Neural cell (in vitro differentiated cells): ENCODE measurements around the gene RNF20. TPM values are rescaled to one million over a fixed set of nuclear protein-coding genes. Genes with fewer than 3 reads are reported as not detected.
"Not testable (repeated sequence)": the region's sequence is repeated elsewhere in the genome, so short reads cannot be mapped to it uniquely, and the experiment has no call there.

Experiments used
- H2AFZ ChIP-seq: fragments of 200-600, 300-800 bp; sonication (generic), shearing (Covaris generic); 2 replicates; pipeline ENCODE4 v1.6.0; 2014; ENCODE audit warnings: low read depth, mild to moderate bottlenecking, antibody characterized with exemption, low read length, moderate library complexity
- H3F3A ChIP-seq: fragments of 200-600 bp; shearing (Covaris generic); 2 replicates; pipeline ENCODE4 v1.6.1; 2016; ENCODE audit warnings: mild to moderate bottlenecking, moderate library complexity, mixed read lengths, antibody characterized with exemption, low read length; ENCODE audit not compliant: insufficient read depth, poor library complexity, severe bottlenecking
- H3K27ac ChIP-seq: fragments of 200-600, 300-800 bp; sonication (generic), shearing (Covaris generic); 2 replicates; pipeline ENCODE4 v1.5.1; 2014; ENCODE audit warnings: mild to moderate bottlenecking, low read length, moderate library complexity
- H3K27me3 ChIP-seq: fragments of 300-800, 200-600 bp; sonication (generic), shearing (Covaris generic); 2 replicates; pipeline ENCODE4 v1.6.0; 2014; ENCODE audit warnings: mild to moderate bottlenecking, low read depth, low read length, moderate library complexity; ENCODE audit not compliant: insufficient read depth
- H3K36me3 ChIP-seq: fragments of 300-800, 200-600 bp; sonication (generic), shearing (Covaris generic); 2 replicates; pipeline ENCODE4 v1.5.1; 2014; ENCODE audit warnings: mild to moderate bottlenecking, antibody characterized with exemption, low read length, moderate library complexity; ENCODE audit not compliant: insufficient read depth
- H3K4me2 ChIP-seq: fragments of 300-800, 200-600 bp; sonication (generic), shearing (Covaris generic); 2 replicates; pipeline ENCODE4 v1.6.0; 2014; ENCODE audit warnings: mild to moderate bottlenecking, low read length
- H3K4me3 ChIP-seq: fragments of 300-800, 200-600 bp; sonication (generic), shearing (Covaris generic); 2 replicates; pipeline ENCODE4 v1.5.1; 2014; ENCODE audit warnings: mild to moderate bottlenecking, low read length, moderate library complexity
- H3K79me2 ChIP-seq: fragments of 200-600 bp; shearing (Covaris generic); replicated peaks from 2 replicates; pipeline ENCODE4 v1.6.0; 2014; ENCODE audit warnings: mild to moderate bottlenecking, low read length, moderate library complexity; ENCODE audit not compliant: insufficient read depth
- H3K9ac ChIP-seq: fragments of 300-800, 200-600 bp; sonication (generic), shearing (Covaris generic); 2 replicates; pipeline ENCODE4 v1.6.1; 2016; ENCODE audit warnings: mild to moderate bottlenecking, low read length, mixed read lengths
- H3K9me2 ChIP-seq: fragments of 200-600 bp; shearing (Covaris generic); 2 replicates; pipeline ENCODE4 v1.6.1; 2016; ENCODE audit warnings: mild to moderate bottlenecking, low read length, mixed read lengths; ENCODE audit not compliant: insufficient read depth
- H3K9me3 ChIP-seq: fragments of 200-600, 300-800 bp; sonication (generic), shearing (Covaris generic); 2 replicates; pipeline ENCODE4 v1.6.1; 2016; ENCODE audit warnings: mild to moderate bottlenecking, mixed run types, low read length, moderate library complexity, mixed read lengths
- H4K20me1 ChIP-seq: fragments of 200-600 bp; shearing (Covaris generic); 2 replicates; pipeline ENCODE4 v1.6.1; 2016; ENCODE audit warnings: mild to moderate bottlenecking, mixed run types; ENCODE audit not compliant: insufficient read depth
- EP300 ChIP-seq: fragments of 450-650 bp; conservative IDR thresholded peaks from 2 replicates; pipeline ENCODE4 v1.6.1; 2014; ENCODE audit warnings: antibody characterized with exemption, mild to moderate bottlenecking, moderate library complexity; ENCODE audit not compliant: poor library complexity, severe bottlenecking
- EZH2 ChIP-seq: fragments of 200-600, 300-800 bp; shearing (Covaris generic), sonication (generic); IDR thresholded peaks from 2 replicates; pipeline ENCODE4 v1.6.1; 2014; ENCODE audit warnings: antibody characterized with exemption, low read length, borderline replicate concordance, mild to moderate bottlenecking; ENCODE audit not compliant: insufficient read depth, poor library complexity, severe bottlenecking
- MXI1 ChIP-seq: fragments of 450-650 bp; conservative IDR thresholded peaks from 2 replicates; pipeline ENCODE4 v1.6.1; 2014; ENCODE audit warnings: antibody characterized with exemption, mild to moderate bottlenecking; ENCODE audit not compliant: poor library complexity, severe bottlenecking
- POLR2AphosphoS5 ChIP-seq: IDR thresholded peaks from 2 replicates; pipeline ENCODE4 v1.6.1; 2012
- RAD21 ChIP-seq: fragments of 450-650 bp; conservative IDR thresholded peaks from 2 replicates; pipeline ENCODE4 v1.6.1; 2014; ENCODE audit warnings: antibody characterized with exemption, mild to moderate bottlenecking, moderate library complexity
- SMC3 ChIP-seq: fragments of 450-650 bp; conservative IDR thresholded peaks from 2 replicates; pipeline ENCODE4 v1.6.1; 2014; ENCODE audit warnings: antibody characterized with exemption, mild to moderate bottlenecking, moderate library complexity; ENCODE audit not compliant: poor library complexity
- TAF1 ChIP-seq: IDR thresholded peaks from 2 replicates; pipeline ENCODE4 v1.6.1; 2012; ENCODE audit warnings: low read depth
- polyA plus RNA-seq: library from polyadenylated mRNA; depleted of rRNA; stranded (reverse); fragments of >200 nt; gene quantifications from 2 replicates; pipeline ENCODE4 v1.2.3, GENCODE V29; 2014
- TF ChIP-seq, protein P1 (sequence below): fragments of 450-650 bp; IDR thresholded peaks from 2 replicates; pipeline ENCODE4 v1.5.1; 2014; ENCODE audit warnings: antibody characterized with exemption, mild to moderate bottlenecking, moderate library complexity; ENCODE audit not compliant: poor library complexity, severe bottlenecking
- TF ChIP-seq, protein P2 (sequence below): IDR thresholded peaks from 2 replicates; pipeline ENCODE4 v1.6.1; 2012; ENCODE audit warnings: borderline replicate concordance

RNF20 gene
- polyA plus RNA-seq, 1 donor from 2014 or later, result 32.1 TPM

DNA sequence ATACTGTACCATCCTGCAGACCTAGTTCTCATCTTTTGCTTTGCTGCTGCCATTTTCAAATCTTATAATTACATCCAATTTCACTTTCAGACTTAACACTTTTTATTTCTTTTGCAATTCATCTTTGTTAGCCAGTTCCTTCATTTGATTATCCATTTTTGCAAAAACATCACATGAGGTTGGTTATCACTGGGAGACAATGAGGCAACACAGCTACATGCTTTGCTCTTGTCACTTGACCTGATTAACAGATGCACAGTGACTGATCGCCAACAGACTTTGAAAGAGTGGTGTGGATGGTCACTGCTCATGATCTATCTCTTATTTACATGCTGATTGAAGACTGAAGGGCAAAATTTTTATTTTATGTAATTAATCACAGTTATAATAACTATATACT lies 17.0 kb upstream of the RNF20 start:
- TF ChIP-seq EZH2 (no peak), RAD21 (no peak), MXI1 (no peak), EP300 (no peak)
- TF ChIP-seq, protein P1, sequence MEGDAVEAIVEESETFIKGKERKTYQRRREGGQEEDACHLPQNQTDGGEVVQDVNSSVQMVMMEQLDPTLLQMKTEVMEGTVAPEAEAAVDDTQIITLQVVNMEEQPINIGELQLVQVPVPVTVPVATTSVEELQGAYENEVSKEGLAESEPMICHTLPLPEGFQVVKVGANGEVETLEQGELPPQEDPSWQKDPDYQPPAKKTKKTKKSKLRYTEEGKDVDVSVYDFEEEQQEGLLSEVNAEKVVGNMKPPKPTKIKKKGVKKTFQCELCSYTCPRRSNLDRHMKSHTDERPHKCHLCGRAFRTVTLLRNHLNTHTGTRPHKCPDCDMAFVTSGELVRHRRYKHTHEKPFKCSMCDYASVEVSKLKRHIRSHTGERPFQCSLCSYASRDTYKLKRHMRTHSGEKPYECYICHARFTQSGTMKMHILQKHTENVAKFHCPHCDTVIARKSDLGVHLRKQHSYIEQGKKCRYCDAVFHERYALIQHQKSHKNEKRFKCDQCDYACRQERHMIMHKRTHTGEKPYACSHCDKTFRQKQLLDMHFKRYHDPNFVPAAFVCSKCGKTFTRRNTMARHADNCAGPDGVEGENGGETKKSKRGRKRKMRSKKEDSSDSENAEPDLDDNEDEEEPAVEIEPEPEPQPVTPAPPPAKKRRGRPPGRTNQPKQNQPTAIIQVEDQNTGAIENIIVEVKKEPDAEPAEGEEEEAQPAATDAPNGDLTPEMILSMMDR, result no peak
- TF ChIP-seq, protein P2, sequence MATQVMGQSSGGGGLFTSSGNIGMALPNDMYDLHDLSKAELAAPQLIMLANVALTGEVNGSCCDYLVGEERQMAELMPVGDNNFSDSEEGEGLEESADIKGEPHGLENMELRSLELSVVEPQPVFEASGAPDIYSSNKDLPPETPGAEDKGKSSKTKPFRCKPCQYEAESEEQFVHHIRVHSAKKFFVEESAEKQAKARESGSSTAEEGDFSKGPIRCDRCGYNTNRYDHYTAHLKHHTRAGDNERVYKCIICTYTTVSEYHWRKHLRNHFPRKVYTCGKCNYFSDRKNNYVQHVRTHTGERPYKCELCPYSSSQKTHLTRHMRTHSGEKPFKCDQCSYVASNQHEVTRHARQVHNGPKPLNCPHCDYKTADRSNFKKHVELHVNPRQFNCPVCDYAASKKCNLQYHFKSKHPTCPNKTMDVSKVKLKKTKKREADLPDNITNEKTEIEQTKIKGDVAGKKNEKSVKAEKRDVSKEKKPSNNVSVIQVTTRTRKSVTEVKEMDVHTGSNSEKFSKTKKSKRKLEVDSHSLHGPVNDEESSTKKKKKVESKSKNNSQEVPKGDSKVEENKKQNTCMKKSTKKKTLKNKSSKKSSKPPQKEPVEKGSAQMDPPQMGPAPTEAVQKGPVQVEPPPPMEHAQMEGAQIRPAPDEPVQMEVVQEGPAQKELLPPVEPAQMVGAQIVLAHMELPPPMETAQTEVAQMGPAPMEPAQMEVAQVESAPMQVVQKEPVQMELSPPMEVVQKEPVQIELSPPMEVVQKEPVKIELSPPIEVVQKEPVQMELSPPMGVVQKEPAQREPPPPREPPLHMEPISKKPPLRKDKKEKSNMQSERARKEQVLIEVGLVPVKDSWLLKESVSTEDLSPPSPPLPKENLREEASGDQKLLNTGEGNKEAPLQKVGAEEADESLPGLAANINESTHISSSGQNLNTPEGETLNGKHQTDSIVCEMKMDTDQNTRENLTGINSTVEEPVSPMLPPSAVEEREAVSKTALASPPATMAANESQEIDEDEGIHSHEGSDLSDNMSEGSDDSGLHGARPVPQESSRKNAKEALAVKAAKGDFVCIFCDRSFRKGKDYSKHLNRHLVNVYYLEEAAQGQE, result no peak
- no peak overlapping the region for H3K9ac ChIP-seq
- H3K36me3 ChIP-seq, result no peaks in the 10 kb centered on the region
- H3K9me2 ChIP-seq, result no peaks in the 10 kb centered on the region
- H3K79me2 ChIP-seq, result no peaks in the 10 kb centered on the region
- H3F3A ChIP-seq, result no peaks in the 10 kb centered on the region
- no peaks in the 10 kb centered on the region for H3K9me3 ChIP-seq
- no peak overlapping the region for H2AFZ ChIP-seq
- H3K4me3 ChIP-seq, result no peak overlapping the region
- H3K27me3 ChIP-seq, result no peaks in the 10 kb centered on the region
- no peak overlapping the region for H3K27ac ChIP-seq
- no peak overlapping the region for H3K4me2 ChIP-seq
- no peaks in the 10 kb centered on the region for H4K20me1 ChIP-seq

DNA sequence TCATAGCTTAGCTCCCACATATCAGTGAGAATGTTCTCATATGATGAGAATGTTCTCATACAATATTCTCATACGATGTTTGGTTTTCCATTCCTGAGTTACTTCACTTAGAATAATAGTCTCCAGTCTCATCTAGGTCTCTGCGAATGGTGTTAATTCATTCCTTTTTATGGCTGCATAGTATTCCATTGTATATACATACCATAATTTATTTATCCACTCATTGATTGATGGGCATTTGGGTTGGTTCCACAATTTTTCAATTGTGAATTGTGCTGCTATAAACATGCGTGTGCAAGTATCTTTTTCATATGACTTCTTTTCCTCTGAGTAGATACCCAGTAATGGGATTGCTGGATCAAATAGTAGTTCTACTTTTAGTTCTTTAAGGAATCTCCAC lies 15.2 kb upstream of the RNF20 start:
- H3K9ac ChIP-seq, H2AFZ ChIP-seq, H3K9me2 ChIP-seq, H3K9me3 ChIP-seq, H3K4me3 ChIP-seq, H3K79me2 ChIP-seq, H4K20me1 ChIP-seq, H3K4me2 ChIP-seq, H3K27ac ChIP-seq, H3F3A ChIP-seq, H3K36me3 ChIP-seq, H3K27me3 ChIP-seq: not testable (repeated sequence)

DNA sequence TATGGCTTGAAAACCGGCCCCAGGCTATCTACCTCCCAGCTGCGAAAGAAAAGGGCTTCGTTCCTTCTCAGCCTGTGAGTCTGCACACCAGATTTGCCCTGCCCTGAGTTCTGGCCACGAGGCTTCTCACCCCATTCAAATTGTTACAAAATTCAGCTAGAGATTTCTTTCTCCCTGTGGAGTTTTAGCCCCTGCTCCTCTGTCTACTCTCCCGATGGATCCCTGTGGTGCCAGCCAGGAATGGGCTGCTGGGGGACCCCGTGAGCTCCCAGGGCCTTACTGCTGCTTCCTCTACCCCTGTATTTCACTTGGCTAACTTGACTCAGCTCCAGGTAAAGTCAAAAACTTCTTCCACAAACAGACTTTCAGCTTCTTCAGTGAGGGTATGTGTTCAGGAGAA lies 9.3 kb upstream of the RNF20 start:
- Histone ChIP-seq H3K36me3 (no peaks in the 10 kb centered on the region), H3K27ac (no peak overlapping the region), H3K4me3 (no peak overlapping the region), H3K9ac (no peak overlapping the region), H3K4me2 (no peak overlapping the region), H3K9me3 (no peaks in the 10 kb centered on the region), H3K9me2 (no peaks in the 10 kb centered on the region), H4K20me1 (no peaks in the 10 kb centered on the region), H3K79me2 (no peaks in the 10 kb centered on the region), H3F3A (no peaks in the 10 kb centered on the region), H2AFZ (no peak overlapping the region), H3K27me3 (no peaks in the 10 kb centered on the region)
- TF ChIP-seq MXI1 (no peak), TAF1 (no peak), SMC3 (no peak), EP300 (no peak), RAD21 (no peak), POLR2AphosphoS5 (no peak), EZH2 (no peak)
- TF ChIP-seq, protein P1, result no peak
- TF ChIP-seq, protein P2, result no peak
